Stimulated activated CD8-positive, alpha-beta memory T cell treated with anti-CD3 and anti-CD28 coated beads, Interleukin-12 subunit alpha, Interleukin-12 subunit beta, amount 100 ng/mL, for 24 hours (primary cell): ENCODE measurements around the gene ATP5PD.
"Not testable (repeated sequence)": the region's sequence is repeated elsewhere in the genome, so short reads cannot be mapped to it uniquely, and the experiment has no call there.

Experiments used
- DNase-seq: peaks from one replicate; pipeline ENCODE4 v3.0.0-alpha.2; 2020; ENCODE audit errors: extremely low read depth

The ATP5PD gene

GRCh38 chr17:75051941-75052340 is 5.2 kb upstream of the ATP5PD start:
- DNase-seq = no peak

- DNase-seq = no peak
Measured at GRCh38 chr17:75049706-75050105, 2.9 kb upstream of the ATP5PD start.

GRCh38 chr17:75049057-75049456 is 2.3 kb upstream of the ATP5PD start:
- no peak for DNase-seq

GRCh38 chr17:75048249-75048878 is 1.6 kb upstream of the ATP5PD start:
- no peak for DNase-seq

GRCh38 chr17:75047398-75048098 is 779 bp upstream of the ATP5PD start:
- DNase-seq = no peak

GRCh38 chr17:75045946-75046406 is 793 bp downstream of the ATP5PD start:
- not testable (repeated sequence) for DNase-seq

- DNase-seq = no peak
Measured at GRCh38 chr17:75044716-75045115, 2.1 kb downstream of the ATP5PD start.

GRCh38 chr17:75043789-75044188 is 3.0 kb downstream of the ATP5PD start:
- not testable (repeated sequence) for DNase-seq

GRCh38 chr17:75041656-75042280 is 5.0 kb downstream of the ATP5PD start:
- no peak for DNase-seq

- no peak for DNase-seq
Measured at GRCh38 chr17:75039238-75039637, 7.5 kb downstream of the ATP5PD start.

GRCh38 chr17:75036643-75037268 is 10.0 kb downstream of the ATP5PD start:
- peak; percentile 39 for DNase-seq

- peak; percentile 69 for DNase-seq
Measured at GRCh38 chr17:75034236-75034908, 12.4 kb downstream of the ATP5PD start.

GRCh38 chr17:75033346-75034235 is 13.2 kb downstream of the ATP5PD start:
- DNase-seq = peak; percentile 68

- DNase-seq = no peak
Measured at GRCh38 chr17:75032720-75033280, 14.0 kb downstream of the ATP5PD start.

- DNase-seq = no peak
Measured at GRCh38 chr17:75031972-75032719, 14.6 kb downstream of the ATP5PD start.

GRCh38 chr17:75030161-75030560 is 16.6 kb downstream of the ATP5PD start:
- DNase-seq = no peak

GRCh38 chr17:75026650-75027049 is 20.1 kb downstream of the ATP5PD start:
- not testable (repeated sequence) for DNase-seq

GRCh38 chr17:75025398-75025734 is 21.4 kb downstream of the ATP5PD start:
- DNase-seq = not testable (repeated sequence)

- no peak for DNase-seq
Measured at GRCh38 chr17:75024686-75025397, 21.9 kb downstream of the ATP5PD start.
